GM18861 (cell line): ENCODE measurements around the gene SF3A1.

ENCODE experiments used
- ATAC-seq: cut with Tn5 transposase; IDR thresholded peaks from one replicate; pipeline ENCODE4 v1.9.1; 2021; ENCODE audit not compliant: unreplicated experiment

The SF3A1 gene

DNA sequence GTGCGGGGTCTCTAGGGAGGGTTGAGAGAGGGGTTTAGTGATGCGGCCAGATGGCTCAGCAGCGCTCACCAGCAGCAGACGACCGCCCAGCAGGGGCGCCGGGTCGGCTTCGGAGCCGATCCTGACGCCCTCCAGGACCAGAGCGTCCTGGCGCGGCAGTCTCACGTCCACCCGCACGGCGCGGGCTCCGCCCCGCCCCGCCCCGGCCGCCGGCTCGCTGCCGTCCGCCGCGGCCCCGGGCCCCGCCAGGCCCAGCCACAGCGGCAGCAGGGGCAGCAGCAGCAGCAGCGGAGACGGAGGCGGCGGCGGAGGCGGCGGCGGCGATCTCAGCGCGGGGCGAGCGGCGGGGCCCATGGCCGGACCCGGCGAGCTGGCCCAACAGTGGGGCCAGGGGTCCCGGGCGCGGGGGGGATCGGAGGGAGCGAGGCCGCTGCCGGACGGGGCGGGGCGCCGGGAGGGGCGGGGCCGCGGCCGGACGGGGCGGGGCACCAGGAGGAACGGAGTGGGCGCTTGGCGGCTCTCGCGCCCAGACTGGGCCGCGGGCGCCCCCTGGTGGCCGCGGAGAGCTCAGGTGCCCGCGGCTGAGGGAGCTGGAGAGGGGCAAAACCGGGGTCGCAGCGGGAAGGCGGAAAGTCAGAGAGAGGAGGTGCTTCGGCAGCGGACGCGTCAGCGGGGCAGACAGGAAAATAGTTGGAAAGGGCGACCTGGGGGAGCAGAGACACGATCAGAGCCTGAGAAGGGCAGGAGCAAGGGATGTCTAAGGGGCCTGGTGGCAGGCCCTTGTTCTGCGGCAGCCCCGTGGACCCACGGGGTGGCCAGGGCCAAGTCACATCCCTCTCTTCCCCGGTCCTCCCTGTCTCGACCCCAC lies 30.5 kb upstream of the SF3A1 start, which contains the start of gene RNF215:
Gene RNF215 (minus strand): TSS at position 452 of the 868 bp plus-strand sequence. CDS start 98 bp downstream, at position 354.
- peak; percentile 49 for ATAC-seq

DNA sequence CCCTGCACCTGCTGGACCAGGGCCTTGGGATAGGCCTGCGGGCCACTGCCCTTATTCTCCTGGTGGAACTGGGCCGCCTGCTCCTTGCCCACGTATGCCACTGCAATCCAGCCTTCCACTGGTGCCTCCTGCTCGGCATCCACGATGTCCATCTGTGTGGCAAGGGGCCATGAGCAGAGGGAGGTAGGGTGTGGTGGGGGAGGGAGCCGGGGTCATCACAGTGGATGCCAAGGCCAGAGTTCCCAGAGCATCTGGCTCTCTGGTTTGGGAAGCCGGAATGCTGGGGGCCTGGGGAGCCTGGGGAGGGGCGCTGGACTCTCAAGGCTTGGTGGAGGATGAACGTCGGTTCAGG lies 29.9 kb upstream of the SF3A1 start:
- no peak for ATAC-seq

DNA sequence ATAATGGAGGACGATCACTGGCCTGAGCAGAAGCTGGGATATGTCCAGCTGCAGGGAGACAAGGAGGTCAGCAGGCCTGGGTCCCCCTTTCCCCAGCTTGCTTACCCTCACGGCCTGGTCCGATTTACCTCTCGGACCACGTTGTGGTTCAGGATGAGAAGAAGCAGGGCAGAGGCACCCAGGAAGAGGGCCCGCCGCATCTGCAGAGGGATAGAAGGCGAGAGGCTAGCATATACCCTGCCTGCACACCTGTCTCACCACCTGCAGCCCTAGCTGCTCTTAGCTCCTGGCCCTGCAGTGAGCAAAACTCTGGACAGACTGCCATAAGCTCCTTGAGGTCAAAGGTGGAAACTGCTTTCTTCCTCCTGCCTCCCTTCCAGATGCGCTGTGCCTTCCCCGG lies 29.2 kb upstream of the SF3A1 start:
- no peak for ATAC-seq

DNA sequence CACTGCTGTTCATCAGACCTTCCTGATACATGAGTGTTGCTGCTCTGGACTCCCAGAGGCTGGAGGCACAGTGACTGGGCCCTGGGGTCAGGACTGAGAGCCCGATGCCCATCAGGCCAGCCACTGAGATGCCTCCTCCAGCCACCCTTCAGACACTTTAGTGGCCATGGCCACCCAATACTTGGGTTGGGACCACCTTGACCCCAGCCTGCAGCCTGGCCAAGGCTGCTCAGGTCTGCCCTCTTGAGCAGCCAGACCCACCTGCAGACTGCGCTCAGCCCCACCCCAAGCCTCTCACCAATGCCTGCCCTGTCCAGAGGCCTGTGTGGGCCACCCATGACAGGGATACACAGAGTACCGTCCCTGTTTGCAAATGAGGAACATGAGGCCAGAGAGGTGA lies 26.4 kb upstream of the SF3A1 start:
- ATAC-seq = no peak

DNA sequence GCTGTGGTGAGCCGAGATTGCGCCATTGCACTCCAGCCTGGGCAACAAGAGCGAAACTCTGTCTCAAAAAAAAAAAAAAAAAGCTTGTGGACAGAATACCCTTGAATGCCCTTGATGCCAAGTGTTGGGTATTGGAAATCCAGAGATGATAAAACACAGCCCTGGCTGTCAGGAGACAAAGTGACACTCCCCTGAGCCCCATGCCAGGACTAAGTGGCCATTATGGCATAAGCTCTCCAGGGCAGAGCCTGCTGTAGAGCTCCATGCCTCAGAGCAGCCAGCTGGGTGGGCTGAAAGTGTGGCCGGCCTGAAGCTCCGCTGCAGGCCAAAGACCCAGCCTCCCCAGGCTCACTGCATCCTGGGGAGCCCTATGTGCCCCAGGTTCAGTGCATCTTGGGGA lies 25.6 kb upstream of the SF3A1 start:
- no peak for ATAC-seq

DNA sequence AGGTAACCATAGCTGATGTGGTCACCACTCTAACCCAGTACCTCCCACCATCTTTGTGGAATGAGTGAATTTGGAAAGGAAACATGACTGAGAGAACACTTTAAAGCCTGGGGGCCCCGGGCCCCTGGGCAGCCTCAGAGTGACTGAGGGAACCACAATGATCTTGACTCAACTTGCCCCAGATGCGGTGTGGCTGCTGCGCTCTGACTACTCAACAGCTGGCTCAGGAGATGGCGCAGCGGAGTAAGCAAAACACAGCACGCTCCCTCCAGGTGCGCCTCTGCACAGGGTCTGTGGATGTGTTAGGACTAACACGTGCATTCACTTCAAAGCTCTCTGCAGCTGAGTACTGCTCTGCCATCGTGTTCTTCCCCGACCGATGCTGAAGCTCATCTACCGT lies 24.6 kb upstream of the SF3A1 start:
- no peak for ATAC-seq

DNA sequence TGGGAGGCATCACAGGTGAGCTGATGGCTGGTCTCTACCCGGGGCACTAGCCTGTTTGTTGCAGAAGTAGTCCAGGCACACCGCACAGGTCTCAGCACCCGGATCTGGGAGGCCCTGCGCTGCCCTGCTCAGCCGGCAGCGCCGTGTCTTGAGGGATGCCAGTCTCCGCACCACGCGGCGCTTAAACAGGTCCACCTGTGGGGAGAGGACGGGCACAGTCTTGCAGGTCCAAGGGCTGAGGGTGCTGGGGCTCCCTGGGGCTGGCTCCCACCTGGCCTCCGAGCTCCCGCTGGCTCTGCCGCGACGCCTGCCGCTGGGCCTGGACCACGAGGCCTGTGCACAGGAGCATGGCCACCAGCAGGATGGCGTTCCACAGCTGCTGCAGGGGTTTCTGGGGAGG lies 23.3 kb upstream of the SF3A1 start:
- ATAC-seq = no peak

DNA sequence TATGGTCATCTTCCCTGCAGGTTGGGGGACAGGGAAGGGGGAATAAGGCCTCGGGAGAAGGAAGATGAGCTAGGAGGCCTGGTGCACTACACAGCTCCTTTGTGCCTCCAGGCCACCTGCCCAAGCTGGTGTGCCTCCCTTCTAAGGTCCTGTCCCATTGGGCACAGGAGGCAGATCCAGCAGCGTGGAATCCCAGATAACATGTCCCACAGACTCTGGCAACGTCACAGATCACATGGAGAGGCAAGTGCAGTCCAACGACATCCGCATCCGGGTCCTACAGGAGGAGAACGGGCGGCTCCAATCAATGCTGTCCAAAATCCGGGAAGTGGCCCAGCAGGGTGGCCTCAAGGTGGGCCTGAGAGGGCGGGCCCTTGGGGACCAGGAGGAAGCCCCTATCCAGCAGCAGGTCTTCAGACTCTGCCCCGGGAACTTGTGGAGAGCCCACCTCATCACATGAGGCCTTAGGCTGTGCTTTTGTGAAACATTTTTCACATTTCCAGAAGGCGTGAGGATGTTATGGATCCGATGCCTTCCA lies 18.7 kb upstream of the SF3A1 start:
- no peak for ATAC-seq

DNA sequence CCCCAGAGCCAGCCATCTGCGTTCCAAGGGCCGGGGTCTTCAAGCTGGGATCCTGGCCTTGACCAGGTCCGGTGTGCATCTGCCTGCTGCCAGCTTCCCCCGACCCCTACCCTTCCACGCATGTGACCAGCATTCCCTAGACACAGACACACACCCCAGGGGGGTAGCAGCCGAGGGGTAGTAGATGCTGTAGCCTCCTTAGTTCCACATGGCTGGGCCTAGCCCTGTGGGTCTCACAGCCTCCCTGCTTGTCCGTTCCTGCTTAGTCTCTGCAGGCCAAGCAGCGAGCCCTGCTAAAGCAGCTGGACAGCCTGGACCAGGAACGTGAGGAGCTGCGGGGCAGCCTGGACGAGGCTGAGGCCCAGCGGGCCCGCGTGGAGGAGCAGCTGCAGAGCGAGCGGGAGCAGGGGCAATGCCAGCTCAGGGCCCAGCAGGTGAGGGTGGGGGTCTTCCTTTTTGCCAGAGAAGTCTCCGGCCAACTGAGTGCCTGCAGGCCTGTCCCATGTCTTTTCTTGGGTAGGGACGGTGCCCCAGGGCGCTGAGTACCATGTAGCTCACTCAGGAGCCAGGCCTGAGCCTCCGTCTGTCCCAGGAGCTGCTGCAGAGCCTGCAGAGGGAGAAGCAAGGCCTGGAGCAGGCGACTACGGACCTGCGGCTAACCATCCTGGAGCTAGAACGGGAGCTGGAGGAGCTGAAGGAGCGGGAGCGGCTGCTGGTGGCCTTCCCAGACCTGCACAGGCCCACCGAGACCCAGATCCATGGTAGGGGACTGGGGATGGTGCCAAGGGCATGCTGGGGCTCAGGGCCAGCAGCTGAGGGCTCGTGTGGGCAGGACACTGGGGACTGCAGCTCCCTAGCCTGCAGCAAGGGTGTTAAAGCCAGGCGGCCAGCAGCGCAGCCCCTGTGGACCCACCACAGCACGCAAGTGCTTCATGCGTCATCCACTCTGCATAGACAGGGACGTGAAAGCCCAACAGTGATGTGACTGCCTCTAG lies 16.9 kb upstream of the SF3A1 start:
- ATAC-seq = no peak

DNA sequence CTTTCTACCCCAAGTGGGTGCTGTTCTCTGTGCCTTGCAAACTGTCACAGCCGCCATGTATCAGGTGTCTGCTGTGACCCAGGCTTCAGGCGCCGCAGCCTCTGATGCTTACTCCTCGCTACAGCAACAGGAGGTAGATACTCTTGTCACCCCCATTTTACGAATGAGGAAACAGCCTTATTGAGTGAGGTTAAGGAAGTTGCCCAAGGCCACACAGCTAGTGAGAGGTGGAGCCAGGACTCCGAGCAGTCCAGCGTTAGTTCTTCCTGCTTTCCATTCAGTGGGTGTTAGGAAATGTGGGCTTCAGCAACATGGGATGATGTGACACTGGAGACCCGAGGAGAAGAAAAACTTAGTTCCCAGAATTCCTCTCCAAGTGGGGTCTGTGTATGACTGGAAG lies 16.2 kb upstream of the SF3A1 start:
- no peak for ATAC-seq

DNA sequence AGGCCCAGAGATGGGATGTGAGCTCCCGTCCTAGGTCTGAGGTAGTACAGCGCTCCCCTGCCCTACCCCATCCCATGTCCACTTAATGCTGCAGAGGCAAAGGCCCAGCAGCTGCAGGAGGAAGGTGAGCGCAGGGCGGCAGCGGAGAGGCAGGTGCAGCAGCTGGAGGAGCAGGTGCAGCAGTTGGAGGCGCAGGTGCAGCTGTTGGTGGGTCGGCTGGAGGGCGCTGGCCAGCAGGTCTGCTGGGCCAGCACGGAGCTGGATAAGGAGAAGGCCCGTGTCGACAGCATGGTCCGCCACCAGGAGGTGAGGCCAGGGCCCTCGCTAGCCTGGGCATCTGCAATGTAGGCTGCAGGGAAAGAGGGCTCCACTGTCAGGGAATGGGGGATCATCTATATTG lies 15.3 kb upstream of the SF3A1 start:
- no peak for ATAC-seq

DNA sequence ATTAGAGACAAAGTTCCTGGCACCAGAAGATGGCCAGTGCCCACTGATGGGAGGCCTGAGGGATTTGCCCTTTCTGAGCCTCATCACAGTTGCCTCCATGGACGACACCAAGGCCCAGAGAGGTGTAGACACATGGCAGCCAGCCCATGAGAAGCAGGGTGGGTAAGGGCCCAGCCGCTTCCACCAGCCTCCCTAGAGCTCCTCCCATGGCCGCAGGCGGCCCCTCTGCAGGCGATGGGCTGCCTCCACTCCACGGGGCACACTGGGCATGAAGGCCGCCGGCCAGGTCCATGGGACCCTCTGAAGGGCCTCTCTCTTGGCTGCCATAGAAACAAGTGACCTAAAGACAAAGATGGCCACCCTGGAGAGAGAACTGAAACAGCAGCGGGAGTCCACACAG lies 14.6 kb upstream of the SF3A1 start:
- ATAC-seq = no peak

DNA sequence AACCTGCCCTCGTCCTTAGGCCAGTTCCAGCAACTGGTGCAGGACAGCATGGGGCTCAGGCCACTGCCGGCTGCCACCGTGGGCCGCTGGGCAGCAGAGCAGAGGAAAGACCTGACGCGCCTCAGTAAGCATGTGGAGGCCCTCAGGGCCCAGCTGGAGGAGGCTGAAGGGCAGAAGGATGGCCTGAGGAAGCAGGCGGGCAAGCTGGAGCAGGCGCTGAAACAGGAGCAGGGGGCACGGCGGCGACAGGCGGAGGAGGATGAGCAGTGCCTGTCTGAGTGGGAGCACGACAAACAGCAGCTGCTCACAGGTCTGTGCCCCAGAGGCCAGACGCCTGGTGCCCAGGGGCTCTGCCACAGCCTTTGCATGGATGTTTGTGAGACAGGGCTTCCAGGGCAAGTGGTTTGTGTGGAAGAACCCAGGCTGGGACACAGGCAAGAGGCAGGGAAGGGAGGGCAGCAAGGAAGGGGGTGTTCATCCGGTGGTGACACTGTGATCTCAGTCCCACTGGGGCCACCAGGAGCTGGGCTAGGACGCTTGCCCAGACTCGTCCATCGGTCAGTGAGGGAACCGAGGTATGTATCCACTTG lies 14.0 kb upstream of the SF3A1 start:
- no peak for ATAC-seq

DNA sequence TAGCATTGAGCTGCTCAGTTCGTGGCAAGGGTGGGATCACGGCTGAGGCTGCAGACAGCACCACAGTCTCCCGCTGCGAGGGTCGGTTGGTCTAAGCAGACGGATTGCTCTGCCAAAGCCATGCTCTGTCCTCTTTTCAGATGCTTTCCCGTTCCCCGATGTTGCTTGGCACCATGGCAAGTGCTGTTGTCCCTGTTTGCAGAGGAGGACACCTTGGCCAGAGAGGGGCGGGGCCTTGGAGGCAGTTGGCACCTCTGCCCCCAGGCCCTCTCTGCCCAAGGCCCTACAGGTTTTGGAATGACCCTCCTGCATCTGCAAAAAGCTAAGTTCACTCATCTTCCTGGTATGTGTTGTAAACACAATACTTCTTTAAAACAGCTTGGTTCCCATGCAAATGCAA lies 11.7 kb upstream of the SF3A1 start:
- no peak for ATAC-seq

DNA sequence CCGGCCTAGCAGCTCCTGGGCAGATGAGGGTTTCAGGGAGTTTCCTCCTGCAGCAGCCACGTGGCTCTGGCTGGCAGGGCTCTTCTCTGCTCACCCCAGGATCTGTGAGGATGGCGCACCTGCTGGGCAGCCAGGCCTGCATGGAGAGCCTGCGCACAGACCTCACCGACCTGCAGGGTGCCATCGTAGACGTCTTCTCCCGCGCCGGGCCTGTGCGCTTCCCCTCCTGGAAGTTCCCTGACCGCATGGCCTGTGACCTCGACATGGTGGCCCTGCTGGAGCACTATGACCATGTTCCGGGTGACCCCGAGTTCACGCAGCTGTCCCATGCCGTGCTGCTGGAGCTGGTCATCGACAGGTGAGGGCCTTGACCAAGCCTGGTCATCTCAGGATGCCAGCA lies 9.2 kb upstream of the SF3A1 start:
- no peak for ATAC-seq

DNA sequence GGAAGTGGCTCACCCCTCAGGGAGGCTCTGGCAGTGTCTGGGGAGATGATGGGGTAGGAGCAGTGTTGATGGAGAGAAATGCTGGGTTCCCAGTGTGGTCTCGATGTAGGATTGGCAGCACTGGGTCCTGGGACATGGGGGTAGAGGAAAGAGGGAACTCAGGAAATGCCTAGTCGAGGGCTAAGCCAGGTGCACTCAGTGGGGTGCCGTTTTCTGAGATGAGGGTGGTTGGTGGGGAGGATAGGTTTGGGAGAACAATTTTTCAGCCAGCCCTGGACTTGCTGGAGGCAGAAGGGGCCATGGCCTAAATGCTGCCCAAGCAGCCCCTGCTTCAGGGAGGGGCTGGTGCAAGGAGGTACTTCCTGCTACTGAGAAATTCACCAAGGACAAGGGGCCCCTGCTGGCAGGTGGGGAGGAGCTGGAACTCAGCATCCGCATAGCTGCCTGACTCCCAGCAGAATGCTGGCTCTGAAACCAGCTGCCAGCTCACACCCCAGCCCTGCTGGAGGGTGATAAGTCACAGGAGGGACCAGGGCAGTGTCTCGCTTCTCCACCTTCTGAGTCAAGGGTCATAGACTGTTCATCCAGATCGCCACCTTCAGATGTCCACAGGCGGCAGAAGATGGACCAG lies 6.1 kb upstream of the SF3A1 start:
- ATAC-seq = no peak

DNA sequence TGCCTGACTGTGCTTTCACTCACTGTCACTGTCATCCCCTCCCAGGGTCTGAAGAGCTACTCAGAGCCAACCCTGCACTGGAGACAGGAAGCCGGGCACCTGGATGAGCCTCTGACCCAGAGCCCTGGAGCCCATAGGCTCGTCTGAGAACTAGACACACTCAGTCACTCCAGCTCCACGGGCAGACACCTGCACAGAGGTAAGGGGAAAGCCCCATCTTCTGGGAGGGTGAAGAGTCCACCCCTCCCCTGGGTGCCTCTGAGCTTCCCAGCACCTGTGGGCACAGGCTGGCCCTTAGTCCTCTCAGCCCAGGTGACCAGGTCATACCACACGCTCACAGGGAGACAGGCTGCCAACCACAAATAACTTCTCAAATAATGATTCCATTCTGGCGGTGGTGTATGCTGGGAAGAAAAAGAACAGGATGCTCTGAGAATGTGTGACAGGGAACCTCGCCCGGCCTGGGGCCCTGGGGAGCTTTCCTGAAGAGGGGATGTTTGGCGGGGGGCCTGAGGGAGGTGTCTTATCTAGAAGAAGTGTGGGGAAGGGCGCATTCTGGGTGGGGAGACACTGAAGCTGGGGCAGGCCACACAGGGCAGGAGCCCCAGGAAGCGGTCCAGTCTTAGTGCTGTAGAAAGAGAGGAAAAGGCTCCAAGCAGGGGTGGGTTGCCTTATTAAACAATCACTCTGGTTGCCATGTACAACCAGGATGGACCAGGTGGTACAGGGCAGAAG lies 5.4 kb upstream of the SF3A1 start:
- no peak for ATAC-seq

DNA sequence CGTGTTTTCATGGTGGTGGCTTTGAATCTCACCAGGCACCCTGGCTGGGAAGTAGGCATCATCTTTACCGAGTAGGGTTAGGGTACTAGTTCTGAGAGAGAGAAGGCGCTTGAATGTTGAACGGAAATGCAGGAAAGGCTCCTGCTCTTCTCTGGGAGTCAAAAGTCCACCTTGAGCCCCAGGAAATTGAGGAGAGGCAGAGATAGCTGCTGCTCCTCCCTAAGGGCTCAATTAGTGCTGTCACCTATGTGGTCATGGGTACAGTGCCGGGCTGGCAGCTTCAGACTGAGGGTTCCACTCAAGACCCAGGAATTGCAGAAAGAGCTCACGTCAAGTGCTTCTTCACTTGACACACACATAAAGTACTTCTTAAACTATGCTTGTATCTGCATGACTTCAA lies 1.8 kb upstream of the SF3A1 start:
- ATAC-seq = no peak

DNA sequence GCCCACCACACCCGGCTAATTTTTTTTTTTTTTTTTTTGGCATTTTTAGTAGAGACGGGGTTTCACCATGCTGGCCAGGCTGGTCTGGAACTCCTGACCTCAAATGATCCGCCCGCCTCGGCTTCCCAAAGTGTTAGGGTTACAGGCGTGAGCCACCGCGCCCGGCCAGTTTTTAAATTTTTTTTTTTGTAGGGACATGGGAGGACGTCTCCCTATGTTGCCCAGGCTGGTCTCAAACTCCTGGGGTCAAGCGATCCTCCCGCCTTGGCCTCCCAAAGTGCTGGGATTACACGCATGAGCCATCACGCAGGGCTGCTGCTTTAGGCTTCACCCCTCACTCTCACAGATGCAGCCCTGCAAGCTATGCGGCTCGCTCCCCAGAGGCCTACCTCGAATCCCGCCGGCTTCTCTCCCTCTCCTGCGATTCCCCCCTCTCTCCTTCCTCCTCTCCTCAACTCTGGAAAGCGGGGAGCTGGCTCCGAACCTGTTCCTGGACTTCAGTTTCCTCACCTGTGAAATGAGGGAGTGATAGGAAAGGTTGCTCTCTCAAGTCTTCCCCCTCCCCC lies 1.0 kb upstream of the SF3A1 start:
- ATAC-seq = no peak

DNA sequence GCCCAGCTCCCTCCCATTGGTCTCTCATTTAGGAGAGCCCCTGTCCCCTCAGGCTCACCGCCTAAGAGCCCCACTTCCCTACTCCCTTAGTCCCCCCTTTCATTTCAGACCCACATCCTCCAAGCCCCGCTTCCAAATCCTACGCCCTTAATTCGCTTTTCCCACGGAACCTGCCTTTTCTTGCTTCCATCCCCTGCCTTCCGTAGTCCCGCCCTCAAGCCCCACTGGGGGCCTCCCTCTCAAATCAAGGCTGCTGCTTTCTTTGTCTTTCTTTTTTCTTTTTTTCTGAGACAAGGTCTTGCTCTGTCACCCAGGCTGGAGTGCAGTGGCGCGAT lies 509 bp upstream of the SF3A1 start:
- no peak for ATAC-seq
